GM12865 (cell line): ENCODE results near the gene CRHR1.
"Not testable (repeated sequence)": the region's sequence is repeated elsewhere in the genome, so short reads cannot be mapped to it uniquely, and the experiment has no call there.

ENCODE experiments used
- DNase-seq: peaks from one replicate; pipeline ENCODE4 v3.0.0; 2010; ENCODE audit warnings: low read depth
- H3K4me3 ChIP-seq: 2 replicates; pipeline ENCODE4 v1.5.1; 2011; ENCODE audit warnings: mild to moderate bottlenecking, low read depth, low read length, control low read depth
- CTCF ChIP-seq: IDR thresholded peaks from 2 replicates; pipeline ENCODE4 v1.5.1; 2011; ENCODE audit warnings: low read length, control low read depth, low read depth, inconsistent platforms; ENCODE audit not compliant: insufficient read depth; ENCODE audit errors: missing control alignments

CRHR1 gene

GRCh38 chr17:45857977-45858708, 74.0 kb downstream of the CRHR1 start:
- no peak overlapping the region for H3K4me3 ChIP-seq
- no peak for DNase-seq
- TF ChIP-seq CTCF = no peak

GRCh38 chr17:45861165-45861564, 77.0 kb downstream of the CRHR1 start:
- TF ChIP-seq CTCF = no peak
- no peak for DNase-seq
- no peak overlapping the region for H3K4me3 ChIP-seq

GRCh38 chr17:45862127-45862526, 78.0 kb downstream of the CRHR1 start:
- DNase-seq, H3K4me3 ChIP-seq: not testable (repeated sequence)

- DNase-seq = no peak
- TF ChIP-seq CTCF = no peak
- no peak overlapping the region for H3K4me3 ChIP-seq
Measured at GRCh38 chr17:45863857-45864654, 79.9 kb downstream of the CRHR1 start.

GRCh38 chr17:45867171-45867570, 83.1 kb downstream of the CRHR1 start:
- no peak overlapping the region for H3K4me3 ChIP-seq
- TF ChIP-seq CTCF = no peak
- no peak for DNase-seq

- TF ChIP-seq CTCF = no peak
- H3K4me3 ChIP-seq = no peak overlapping the region
- DNase-seq = no peak
Measured at GRCh38 chr17:45867702-45868101, 83.6 kb downstream of the CRHR1 start.

- H3K4me3 ChIP-seq = no peak overlapping the region
- TF ChIP-seq CTCF = no peak
Measured at GRCh38 chr17:45868276-45868675, 84.2 kb downstream of the CRHR1 start.

More at GRCh38 chr17:45868276-45868675, 84.2 kb downstream of the CRHR1 start:
- no peak for DNase-seq
